ENCODE measurements around the gene PHF21B.

Gene PHF21B

GRCh38 chr22:44952863-44953746, 56.7 kb downstream of the PHF21B start:
- no peak overlapping the region for H3K4me3 Mint-ChIP-seq
- no peaks in the 10 kb centered on the region for H3K36me3 Mint-ChIP-seq (ENCODE audit: low read depth)
- H3K4me1 Mint-ChIP-seq (ENCODE audit: low read depth) = no peaks in the 10 kb centered on the region
- no peak overlapping the region for H3K27ac Mint-ChIP-seq
- no peaks in the 10 kb centered on the region for H3K9me3 Mint-ChIP-seq
- no peak for DNase-seq (ENCODE audit: low spot score)
- no peaks in the 10 kb centered on the region for H3K27me3 Mint-ChIP-seq (ENCODE audit: low read depth)

DNA sequence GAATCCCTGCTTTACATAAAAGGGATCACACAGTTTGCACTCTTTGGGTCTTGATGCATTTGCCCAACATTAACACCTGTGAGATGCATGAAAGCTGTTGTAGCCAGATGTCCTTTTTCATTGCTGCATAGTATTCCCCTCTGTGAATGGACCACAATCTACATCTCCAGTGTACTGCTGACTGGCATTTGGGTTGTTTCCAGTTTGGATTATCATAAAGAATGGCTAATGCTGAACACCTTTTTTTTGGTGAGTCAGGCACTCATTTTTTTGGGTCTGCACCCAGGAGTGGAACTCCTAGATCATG, 58.3 kb downstream of the PHF21B start:
- H3K9me3 Mint-ChIP-seq = no peaks in the 10 kb centered on the region
- H3K36me3 Mint-ChIP-seq (ENCODE audit: low read depth) = no peaks in the 10 kb centered on the region
- DNase-seq (ENCODE audit: low spot score) = no peak
- no peak overlapping the region for H3K4me3 Mint-ChIP-seq
- H3K27ac Mint-ChIP-seq = no peak overlapping the region
- H3K4me1 Mint-ChIP-seq (ENCODE audit: low read depth) = no peaks in the 10 kb centered on the region
- no peaks in the 10 kb centered on the region for H3K27me3 Mint-ChIP-seq (ENCODE audit: low read depth)

- DNase-seq (ENCODE audit: low spot score) = no peak
- Mint-ChIP-seq H3K9me3 (no peaks in the 10 kb centered on the region), H3K27me3 (ENCODE audit: low read depth) (no peaks in the 10 kb centered on the region), H3K4me3 (no peak overlapping the region), H3K4me1 (ENCODE audit: low read depth) (no peaks in the 10 kb centered on the region), H3K27ac (no peak overlapping the region), H3K36me3 (ENCODE audit: low read depth) (no peaks in the 10 kb centered on the region)
These were observed 58.8 kb downstream of the PHF21B start for GRCh38 chr22:44950806-44951509.

DNA sequence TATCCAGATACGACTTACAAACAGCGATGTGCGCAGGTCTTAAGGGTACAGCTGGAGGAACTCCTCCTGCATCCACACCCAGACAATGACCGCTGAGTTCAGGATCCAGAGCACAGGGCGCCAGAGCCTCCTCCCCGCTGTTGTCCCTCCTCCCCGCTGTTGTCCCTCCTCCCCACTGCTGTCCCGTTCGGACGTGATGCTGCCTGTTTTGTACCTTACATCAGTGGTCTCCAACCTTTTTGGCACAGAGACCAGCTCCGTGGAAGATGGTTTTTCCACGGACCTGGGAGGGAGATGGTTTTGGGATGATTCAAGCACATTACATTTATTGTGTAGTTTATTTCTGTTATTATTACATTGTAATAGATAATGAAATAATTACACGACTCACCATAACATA, 62.0 kb downstream of the PHF21B start:
- H3K4me1 Mint-ChIP-seq (ENCODE audit: low read depth) = no peaks in the 10 kb centered on the region
- H3K36me3 Mint-ChIP-seq (ENCODE audit: low read depth) = no peaks in the 10 kb centered on the region
- no peak overlapping the region for H3K4me3 Mint-ChIP-seq
- DNase-seq (ENCODE audit: low spot score) = no peak
- no peak overlapping the region for H3K27ac Mint-ChIP-seq
- H3K9me3 Mint-ChIP-seq = no peaks in the 10 kb centered on the region
- no peaks in the 10 kb centered on the region for H3K27me3 Mint-ChIP-seq (ENCODE audit: low read depth)

GRCh38 chr22:44947049-44947448, 62.8 kb downstream of the PHF21B start:
- DNase-seq (ENCODE audit: low spot score) = no peak
- H3K9me3 Mint-ChIP-seq = no peaks in the 10 kb centered on the region
- no peaks in the 10 kb centered on the region for H3K36me3 Mint-ChIP-seq (ENCODE audit: low read depth)
- H3K4me3 Mint-ChIP-seq = no peak overlapping the region
- H3K27ac Mint-ChIP-seq = no peak overlapping the region
- no peaks in the 10 kb centered on the region for H3K27me3 Mint-ChIP-seq (ENCODE audit: low read depth)
- no peaks in the 10 kb centered on the region for H3K4me1 Mint-ChIP-seq (ENCODE audit: low read depth)

DNA sequence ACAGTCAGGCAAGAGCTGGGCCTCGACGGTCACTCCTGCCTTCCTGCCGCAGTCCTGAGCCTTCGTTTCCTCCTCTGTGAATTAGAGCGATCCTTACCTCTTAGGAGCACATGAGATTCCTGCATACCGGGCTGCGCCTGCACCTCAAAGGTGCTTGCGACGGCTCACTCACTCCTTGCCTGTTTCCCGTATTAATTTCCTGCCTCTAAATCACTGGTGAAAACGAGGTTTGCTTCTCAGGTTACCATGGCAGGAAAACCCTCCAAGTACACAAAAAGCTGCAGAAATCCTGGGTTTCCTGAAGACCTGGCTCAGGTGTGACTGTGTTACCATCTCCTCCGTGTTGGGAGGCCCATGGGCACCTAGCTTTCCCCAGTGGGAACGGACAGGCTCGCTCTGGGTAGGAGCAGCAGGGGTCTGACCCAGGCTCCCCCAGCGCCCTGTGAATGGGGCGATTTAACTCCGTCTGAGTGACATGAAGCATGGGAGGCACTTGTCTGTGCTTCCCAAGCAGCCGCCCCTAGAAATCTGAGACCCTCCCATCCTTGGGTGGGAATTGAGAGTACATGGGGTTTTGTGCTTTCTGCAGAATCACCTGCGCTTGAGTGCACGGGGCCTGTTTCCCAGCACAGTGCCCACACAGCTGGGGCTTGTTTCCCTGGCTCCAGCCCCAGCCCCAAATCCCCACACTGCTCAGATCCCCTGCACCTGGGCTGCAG, 64.8 kb downstream of the PHF21B start:
- Mint-ChIP-seq H3K4me1 (ENCODE audit: low read depth) (no peaks in the 10 kb centered on the region), H3K36me3 (ENCODE audit: low read depth) (no peaks in the 10 kb centered on the region), H3K4me3 (no peak overlapping the region), H3K27me3 (ENCODE audit: low read depth) (no peaks in the 10 kb centered on the region), H3K27ac (no peak overlapping the region), H3K9me3 (no peaks in the 10 kb centered on the region)
- DNase-seq (ENCODE audit: low spot score) = no peak

DNA sequence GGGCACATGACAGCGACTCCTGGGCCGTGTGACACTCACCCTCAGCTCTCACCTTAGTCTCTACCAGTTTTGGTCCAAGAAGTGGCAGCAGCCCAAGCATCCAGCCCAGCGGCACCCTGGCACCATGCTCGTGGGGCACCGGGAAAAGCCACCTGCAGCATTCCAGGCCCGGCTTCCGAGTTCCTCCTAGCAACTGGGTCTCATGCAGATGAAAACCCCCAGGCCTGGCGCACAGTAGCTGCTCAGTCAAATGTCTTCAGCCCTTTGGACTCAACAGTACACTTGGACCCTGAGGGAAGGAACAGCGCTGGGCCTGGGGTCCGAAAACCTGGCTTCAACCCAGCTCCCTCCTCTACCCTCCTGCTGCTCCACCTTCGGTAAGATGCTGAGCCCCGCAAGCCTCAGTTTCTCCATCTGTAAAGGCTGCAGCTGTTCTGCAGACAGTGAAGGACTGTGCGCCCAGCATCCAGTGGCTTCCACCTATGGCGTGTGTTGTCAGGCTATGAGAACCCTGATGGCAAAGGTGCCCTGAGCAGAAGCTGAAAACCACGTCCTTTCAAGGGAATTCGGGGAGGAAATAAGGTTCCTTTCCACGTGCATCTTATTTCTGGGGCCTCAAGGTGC, 66.0 kb downstream of the PHF21B start:
- Mint-ChIP-seq H3K4me3 (no peak overlapping the region), H3K27me3 (ENCODE audit: low read depth) (no peaks in the 10 kb centered on the region), H3K4me1 (ENCODE audit: low read depth) (no peaks in the 10 kb centered on the region), H3K9me3 (no peaks in the 10 kb centered on the region), H3K36me3 (ENCODE audit: low read depth) (no peaks in the 10 kb centered on the region), H3K27ac (no peak overlapping the region)
- no peak for DNase-seq (ENCODE audit: low spot score)

DNA sequence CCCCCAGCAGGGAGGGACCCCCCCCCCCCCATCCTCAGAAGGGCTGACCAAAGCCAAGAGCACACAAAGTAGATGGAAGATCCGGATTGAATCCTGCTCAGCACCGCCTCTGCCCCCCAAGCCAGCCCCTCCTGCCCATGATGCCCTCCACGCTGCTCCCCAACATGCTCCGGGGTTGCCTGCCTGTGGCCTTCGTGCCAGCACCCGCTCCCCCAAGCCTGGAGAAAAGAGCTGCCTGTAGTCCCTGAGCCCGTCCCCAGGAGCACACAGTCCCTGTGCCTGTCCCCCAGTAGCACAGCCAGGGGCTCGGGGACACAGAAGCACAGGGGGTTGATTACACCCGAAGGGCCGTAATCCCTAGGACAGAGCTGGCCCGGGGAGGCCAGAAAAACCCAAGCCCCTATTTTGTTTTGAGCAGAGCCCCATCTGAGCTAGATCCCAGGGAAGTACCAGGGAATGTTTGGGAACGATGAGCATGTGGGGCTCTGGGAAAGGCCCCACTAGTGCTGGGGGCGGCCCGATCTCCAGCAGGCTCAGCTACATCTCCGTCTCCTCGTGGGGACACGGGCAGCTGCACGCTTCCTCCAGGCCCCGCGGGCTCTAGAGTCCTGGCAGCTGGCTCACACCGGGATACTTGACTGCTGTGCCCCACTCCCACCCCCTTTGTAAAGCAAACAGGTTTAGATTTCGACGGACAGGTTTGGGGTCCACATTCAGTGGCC, 66.7 kb downstream of the PHF21B start:
- H3K27ac Mint-ChIP-seq = no peak overlapping the region
- no peak overlapping the region for H3K4me3 Mint-ChIP-seq
- no peaks in the 10 kb centered on the region for H3K9me3 Mint-ChIP-seq

GRCh38 chr22:44942056-44942455, 67.7 kb downstream of the PHF21B start:
- no peaks in the 10 kb centered on the region for H3K4me1 Mint-ChIP-seq (ENCODE audit: low read depth)
- no peak for DNase-seq (ENCODE audit: low spot score)
- H3K27me3 Mint-ChIP-seq (ENCODE audit: low read depth) = no peaks in the 10 kb centered on the region
- H3K27ac Mint-ChIP-seq = no peak overlapping the region
- H3K4me3 Mint-ChIP-seq = no peak overlapping the region
- H3K36me3 Mint-ChIP-seq (ENCODE audit: low read depth) = no peaks in the 10 kb centered on the region
- H3K9me3 Mint-ChIP-seq = no peaks in the 10 kb centered on the region

More for the DNA sequence above, 66.7 kb downstream of the PHF21B start:
- DNase-seq (ENCODE audit: low spot score) = no peak
- H3K36me3 Mint-ChIP-seq (ENCODE audit: low read depth) = no peaks in the 10 kb centered on the region
- no peaks in the 10 kb centered on the region for H3K4me1 Mint-ChIP-seq (ENCODE audit: low read depth)
- H3K27me3 Mint-ChIP-seq (ENCODE audit: low read depth) = no peaks in the 10 kb centered on the region

DNA sequence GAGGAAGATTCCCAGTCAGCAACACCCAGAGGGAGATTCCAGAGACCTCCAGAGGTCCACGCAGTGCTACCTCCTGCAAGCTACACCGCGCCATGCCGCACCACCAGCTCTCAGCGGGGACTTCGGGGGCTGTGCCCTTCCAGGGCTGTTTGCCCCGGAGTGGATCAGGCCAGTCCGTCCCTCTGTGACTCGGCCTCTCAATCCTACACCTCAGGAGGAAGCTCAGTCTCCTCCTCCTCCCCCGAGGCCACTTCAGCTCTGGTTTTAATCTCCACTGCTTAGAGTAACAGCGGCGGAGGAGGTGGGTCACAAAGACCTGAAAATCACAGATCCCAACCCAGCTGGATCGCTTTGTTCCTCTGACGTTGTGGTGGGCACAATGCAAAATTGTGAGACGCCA, 68.6 kb downstream of the PHF21B start:
- no peak overlapping the region for H3K4me3 Mint-ChIP-seq
- no peaks in the 10 kb centered on the region for H3K9me3 Mint-ChIP-seq
- H3K4me1 Mint-ChIP-seq (ENCODE audit: low read depth) = no peaks in the 10 kb centered on the region
- DNase-seq (ENCODE audit: low spot score) = no peak
- H3K36me3 Mint-ChIP-seq (ENCODE audit: low read depth) = no peaks in the 10 kb centered on the region
- H3K27ac Mint-ChIP-seq = no peak overlapping the region
- H3K27me3 Mint-ChIP-seq (ENCODE audit: low read depth) = no peaks in the 10 kb centered on the region

DNA sequence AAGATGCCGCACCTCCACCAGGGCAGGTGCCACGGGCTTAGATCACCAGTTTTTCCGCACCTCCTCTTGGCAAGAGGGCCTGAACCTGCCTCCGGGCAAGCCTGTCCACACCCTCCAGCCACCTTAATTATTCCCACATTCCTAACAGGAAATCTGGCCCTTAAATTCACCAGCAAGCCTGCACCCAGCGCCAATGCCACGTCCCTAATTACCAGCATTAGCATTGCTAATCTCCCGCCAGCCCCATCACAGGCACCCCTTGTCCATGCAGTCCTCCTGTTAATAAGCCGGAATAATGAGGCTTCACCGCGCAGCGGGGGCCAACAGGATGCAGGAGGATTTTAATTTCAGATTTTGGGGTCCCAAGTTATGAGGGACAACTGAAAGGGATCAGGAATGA, 69.7 kb downstream of the PHF21B start:
- no peak overlapping the region for H3K27ac Mint-ChIP-seq

DNA sequence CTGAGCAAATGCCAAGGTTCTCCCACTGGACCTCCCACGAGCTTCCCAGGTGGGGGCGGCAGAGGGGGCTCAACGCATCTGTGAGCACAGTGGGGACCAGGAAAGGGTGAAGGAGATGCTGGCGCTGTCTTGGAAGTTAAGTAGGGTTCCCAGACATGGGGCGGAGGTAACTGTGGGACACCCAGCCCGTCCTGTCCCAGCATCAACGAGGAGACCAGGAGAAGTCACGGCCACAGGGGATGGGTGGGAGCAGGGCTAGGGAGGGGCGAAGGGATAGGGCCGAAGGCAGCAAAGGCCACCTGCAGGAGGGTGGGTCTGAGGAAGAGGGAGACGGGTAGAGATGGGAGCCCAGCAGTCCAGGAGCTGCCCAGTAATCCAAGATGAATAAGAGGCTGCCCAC, 70.4 kb downstream of the PHF21B start:
- H3K4me1 Mint-ChIP-seq (ENCODE audit: low read depth) = no peaks in the 10 kb centered on the region
- no peaks in the 10 kb centered on the region for H3K9me3 Mint-ChIP-seq
- H3K27me3 Mint-ChIP-seq (ENCODE audit: low read depth) = no peaks in the 10 kb centered on the region
- no peak overlapping the region for H3K27ac Mint-ChIP-seq
- no peak overlapping the region for H3K4me3 Mint-ChIP-seq
- no peak for DNase-seq (ENCODE audit: low spot score)
- H3K36me3 Mint-ChIP-seq (ENCODE audit: low read depth) = no peaks in the 10 kb centered on the region

More for the DNA sequence above, 69.7 kb downstream of the PHF21B start:
- Mint-ChIP-seq H3K4me3 (no peak overlapping the region), H3K27me3 (ENCODE audit: low read depth) (no peaks in the 10 kb centered on the region), H3K9me3 (no peaks in the 10 kb centered on the region), H3K36me3 (ENCODE audit: low read depth) (no peaks in the 10 kb centered on the region), H3K4me1 (ENCODE audit: low read depth) (no peaks in the 10 kb centered on the region)
- DNase-seq (ENCODE audit: low spot score) = no peak

- Mint-ChIP-seq H3K4me1 (ENCODE audit: low read depth) (no peaks in the 10 kb centered on the region), H3K27me3 (ENCODE audit: low read depth) (no peaks in the 10 kb centered on the region), H3K27ac (no peak overlapping the region), H3K36me3 (ENCODE audit: low read depth) (no peaks in the 10 kb centered on the region), H3K9me3 (no peaks in the 10 kb centered on the region), H3K4me3 (no peak overlapping the region)
- no peak for DNase-seq (ENCODE audit: low spot score)
These were observed 70.9 kb downstream of the PHF21B start for GRCh38 chr22:44938886-44939285.

Measured in T-helper 2 cell treated with Interferon-gamma antibody and Interleukin-4, amounts not matched to agents 5 μg/mL and 100 μg/mL, for 36 hours (primary cell).